HG03039 (cell line): ENCODE measurements around the gene STEAP2.

Experiments used
- ATAC-seq: cut with Tn5 transposase; IDR thresholded peaks from one replicate; pipeline ENCODE4 v1.9.1; 2021; ENCODE audit warnings: mild to moderate bottlenecking, moderate library complexity; ENCODE audit not compliant: unreplicated experiment

STEAP2 gene

DNA sequence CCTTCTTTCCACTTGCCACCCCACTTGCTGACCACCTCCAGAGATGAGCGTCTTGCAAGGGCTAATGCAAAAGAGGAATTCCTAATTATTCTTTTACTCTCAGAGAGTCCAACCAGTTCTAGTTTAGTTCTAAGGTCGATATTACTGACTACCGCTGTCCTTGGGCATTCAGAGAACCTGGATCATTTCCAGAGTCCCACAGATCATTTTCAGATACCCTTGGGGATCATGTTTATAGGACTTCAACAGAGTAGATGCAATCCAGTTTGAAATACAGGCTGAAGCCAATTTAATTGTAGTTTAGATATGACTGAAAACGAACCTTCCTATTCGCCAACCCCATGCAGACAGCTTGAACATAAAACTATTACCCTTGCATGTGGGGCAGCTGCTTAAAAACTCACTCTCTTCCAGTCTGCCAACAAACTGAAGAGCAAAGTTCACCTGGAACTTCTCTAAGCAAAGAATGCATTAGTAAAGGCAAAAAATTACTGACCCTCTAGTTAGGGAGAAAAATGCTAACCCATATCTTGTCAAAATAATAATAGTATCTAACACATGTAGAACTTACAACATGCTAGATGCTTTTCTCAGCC, 55.8 kb downstream of the STEAP2 start:
- no peak for ATAC-seq

DNA sequence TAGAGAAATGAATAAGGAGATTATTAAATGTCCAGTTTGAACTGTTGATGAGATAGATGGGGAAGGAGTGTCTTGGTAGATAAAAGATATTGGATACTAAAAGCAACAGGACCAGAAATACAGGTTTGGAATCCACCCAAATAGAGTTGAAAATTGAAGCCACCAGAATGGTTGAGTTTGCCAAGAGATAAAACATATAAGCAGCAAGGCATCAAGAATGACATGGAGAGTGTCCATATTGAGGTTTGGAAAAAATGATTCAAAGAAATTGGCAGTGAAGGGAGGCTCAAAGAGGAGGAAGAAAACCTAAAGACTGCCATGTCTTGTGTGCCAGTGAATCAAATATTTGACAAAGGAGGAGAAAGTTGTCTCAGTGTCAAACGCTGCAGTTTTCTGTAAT, 57.6 kb downstream of the STEAP2 start:
- ATAC-seq, result no peak

DNA sequence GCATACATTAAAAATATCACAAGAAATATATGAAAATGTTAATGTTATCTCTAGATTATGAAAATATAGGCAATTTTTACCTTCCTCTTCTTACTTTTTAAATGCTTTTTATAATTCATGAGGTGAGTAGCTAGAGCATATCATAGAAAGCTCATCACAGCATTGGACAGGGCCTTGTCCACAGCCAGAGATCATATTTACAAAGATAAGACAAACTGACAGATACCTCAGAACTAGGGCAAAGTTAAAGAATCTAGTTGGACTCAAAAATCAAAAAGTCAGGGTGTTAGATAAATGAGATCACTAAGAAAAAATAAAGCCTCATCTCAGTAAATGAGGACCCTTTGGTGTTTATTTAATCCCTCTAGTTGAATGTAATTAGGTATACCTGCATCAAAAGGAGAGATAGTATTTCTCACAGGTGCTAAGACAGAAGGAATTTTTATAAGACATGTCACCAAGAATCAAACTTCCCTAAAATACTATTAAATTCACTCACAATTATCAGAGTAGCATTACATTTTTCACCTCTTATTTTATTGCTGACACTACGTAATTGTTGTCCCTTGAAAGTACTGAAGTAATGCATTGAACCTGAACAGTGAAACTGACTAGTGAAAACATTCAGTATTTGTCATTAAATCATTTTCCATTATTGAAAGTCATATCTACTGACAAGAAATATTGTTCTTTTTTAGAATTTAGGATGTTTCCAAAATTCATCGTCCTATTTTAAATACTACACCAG, 59.1 kb downstream of the STEAP2 start:
- no peak for ATAC-seq

DNA sequence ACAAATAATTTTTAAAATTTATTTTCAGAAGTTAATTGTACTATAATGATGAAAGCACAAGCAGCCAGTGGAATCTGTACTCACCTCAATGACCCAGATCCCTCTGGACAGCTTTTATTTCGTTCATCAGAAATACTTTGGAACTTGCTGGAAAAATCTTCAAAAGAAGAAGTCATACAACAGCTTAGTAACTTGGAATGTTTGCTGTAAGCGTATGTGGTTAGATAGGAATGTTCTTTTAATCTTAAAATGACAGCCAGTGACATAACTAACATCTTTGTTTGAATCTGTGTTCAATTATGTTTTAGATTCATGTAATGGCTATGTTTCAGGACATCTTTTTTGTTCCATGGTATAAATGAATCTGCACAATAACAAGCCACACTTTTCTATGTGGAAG, 60.2 kb downstream of the STEAP2 start:
- no peak for ATAC-seq

DNA sequence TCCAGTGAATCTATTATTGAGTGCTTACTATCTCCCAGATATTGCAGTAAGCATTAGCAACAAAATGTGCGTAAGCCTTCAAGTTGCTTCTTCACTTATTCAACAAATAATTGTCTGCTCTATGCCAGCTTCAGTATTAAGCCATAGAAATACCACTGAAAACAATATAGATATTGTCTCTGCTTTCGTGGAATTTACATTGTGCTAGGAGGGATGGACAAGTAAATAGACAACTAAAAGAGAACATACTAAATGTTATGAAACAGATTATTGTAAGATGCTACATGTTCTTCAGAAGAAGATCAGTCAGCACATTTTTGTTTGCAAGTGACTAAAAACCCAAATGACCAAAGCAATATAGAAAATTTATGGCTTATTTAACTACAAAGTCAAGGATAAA, 60.7 kb downstream of the STEAP2 start:
- no peak for ATAC-seq

DNA sequence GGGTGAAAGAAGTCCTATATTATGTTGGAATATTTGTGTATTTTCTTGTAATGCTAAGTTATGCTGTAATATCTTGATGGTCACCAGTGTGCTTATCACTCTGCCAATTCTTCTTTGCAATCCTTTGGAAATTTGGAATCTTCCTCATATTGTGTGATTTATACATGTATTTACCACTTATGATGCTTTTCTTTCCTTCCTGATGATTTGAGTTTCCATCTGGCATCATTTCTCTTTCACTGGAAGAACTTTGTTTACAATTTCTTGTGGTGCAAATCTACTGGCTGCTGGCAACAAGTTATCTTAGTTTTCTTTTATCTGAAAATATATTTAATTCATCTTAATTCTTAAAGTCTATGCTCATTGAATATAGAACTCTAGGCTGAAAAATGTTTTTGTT, 62.6 kb downstream of the STEAP2 start:
- no peak for ATAC-seq

DNA sequence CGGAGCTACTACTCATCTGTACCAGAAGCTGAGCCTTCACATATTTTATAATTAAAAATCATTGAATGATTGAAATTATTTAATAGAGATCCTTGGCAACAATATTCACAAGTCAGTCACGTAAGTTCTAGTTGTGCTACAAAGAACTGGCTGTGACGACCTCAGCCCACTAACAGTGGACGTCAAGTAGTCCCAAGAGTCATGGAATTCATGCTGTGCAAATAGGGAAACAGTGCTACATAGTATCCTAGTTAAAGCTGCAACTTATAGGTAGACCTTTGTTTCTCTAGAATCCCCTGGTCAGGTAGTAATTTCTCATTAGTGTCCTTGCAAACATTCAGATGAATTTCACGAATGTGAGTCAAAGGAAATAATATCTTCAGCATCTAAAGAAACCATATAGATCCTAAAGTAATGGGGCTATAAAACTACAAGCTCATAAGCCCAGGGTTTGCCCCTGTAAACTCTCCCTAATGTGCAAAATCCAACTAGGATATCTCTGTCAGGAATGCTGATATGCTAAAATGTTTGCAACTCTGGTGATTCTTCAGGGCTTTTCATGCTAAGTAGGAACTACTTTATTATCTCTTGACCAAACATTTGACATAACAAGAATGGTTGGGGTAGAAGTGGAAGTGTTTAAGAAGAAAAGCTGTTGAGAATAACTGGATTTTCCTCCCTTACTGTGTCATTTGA, 64.6 kb downstream of the STEAP2 start:
- no peak for ATAC-seq
